IPS-20b (cell line): ENCODE data around the gene LANCL2.

Experiments used
- H3K27ac ChIP-seq: one replicate; pipeline ENCODE4 v1.5.1; 2013; ENCODE audit warnings: low read length
- H3K27me3 ChIP-seq: 2 replicates; pipeline ENCODE4 v1.6.1; 2013; ENCODE audit warnings: mild to moderate bottlenecking, low read length, inconsistent platforms; ENCODE audit not compliant: insufficient read depth
- H3K36me3 ChIP-seq: 2 replicates; pipeline ENCODE4 v1.6.1; 2013; ENCODE audit warnings: low read depth, mild to moderate bottlenecking, inconsistent platforms, low read length, moderate library complexity; ENCODE audit not compliant: insufficient read depth
- H3K4me1 ChIP-seq: 2 replicates; pipeline ENCODE4 v1.6.1; 2013; ENCODE audit warnings: mild to moderate bottlenecking, control low read depth, inconsistent platforms, low read length, moderate library complexity; ENCODE audit not compliant: insufficient read depth
- H3K4me3 ChIP-seq: 2 replicates; pipeline ENCODE4 v1.5.1; 2013; ENCODE audit warnings: mild to moderate bottlenecking, low read length, inconsistent platforms
- H3K9ac ChIP-seq: 2 replicates; pipeline ENCODE4 v1.6.1; 2013; ENCODE audit warnings: low read depth, mild to moderate bottlenecking, inconsistent platforms, low read length, moderate library complexity
- H3K9me3 ChIP-seq: 2 replicates; pipeline ENCODE4 v1.6.1; 2013; ENCODE audit warnings: mild to moderate bottlenecking, low read depth, low read length, inconsistent platforms; ENCODE audit not compliant: insufficient read depth

Gene LANCL2

GRCh38 chr7:55475855-55476803 is 111.0 kb downstream of the LANCL2 start:
- Histone ChIP-seq H3K9me3 (no peaks in the 10 kb centered on the region), H3K27me3 (no peaks in the 10 kb centered on the region), H3K4me1 (peaks cover 3% of the 10 kb centered on the region; the same call in 1 of the 2 replicates), H3K4me3 (no peak overlapping the region), H3K36me3 (0 out of 2 replicates have a peak, but pooled peaks cover 8% of the 10 kb centered on the region), H3K9ac (no peak overlapping the region), H3K27ac (no peak overlapping the region)

- Histone ChIP-seq H3K27me3 (no peaks in the 10 kb centered on the region), H3K9ac (no peak overlapping the region), H3K4me1 (peaks cover 3% of the 10 kb centered on the region; the same call in 1 of the 2 replicates), H3K36me3 (0 out of 2 replicates have a peak, but pooled peaks cover 8% of the 10 kb centered on the region), H3K4me3 (no peak overlapping the region), H3K9me3 (no peaks in the 10 kb centered on the region), H3K27ac (no peak overlapping the region)
Observed at GRCh38 chr7:55476852-55477780, 112.0 kb downstream of the LANCL2 start.

DNA sequence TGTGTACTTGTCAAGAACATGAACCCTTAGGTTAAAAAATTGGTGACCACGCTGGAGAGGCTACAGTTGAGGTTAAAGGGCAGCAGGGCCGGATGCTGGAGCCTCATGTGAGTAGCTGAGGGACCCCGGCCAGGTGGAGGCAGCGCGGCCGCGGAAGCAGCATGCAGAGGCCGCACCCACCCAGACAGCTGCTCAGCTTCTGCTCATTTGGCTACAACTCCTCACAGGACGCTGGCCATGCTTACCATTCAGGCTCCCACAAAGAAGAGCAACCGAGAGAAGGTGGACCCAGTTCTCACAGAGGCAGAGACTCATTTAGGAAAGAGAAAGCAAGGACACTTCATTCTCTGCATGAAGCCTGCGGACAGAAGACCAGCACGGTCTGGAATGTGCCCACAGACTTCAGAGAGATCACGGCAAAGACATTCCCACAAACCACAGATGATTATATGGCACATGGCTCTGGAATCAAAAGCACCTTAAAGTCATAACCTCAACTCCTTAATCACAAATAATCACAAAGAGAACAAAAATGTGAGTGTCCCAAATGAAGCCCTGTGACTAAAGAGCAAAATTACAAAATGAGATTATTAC is 112.7 kb downstream of the LANCL2 start:
- no peak overlapping the region for H3K27ac ChIP-seq
- no peaks in the 10 kb centered on the region for H3K27me3 ChIP-seq
- H3K36me3 ChIP-seq = 0 out of 2 replicates have a peak, but pooled peaks cover 8% of the 10 kb centered on the region
- H3K4me1 ChIP-seq = peaks cover 3% of the 10 kb centered on the region; the same call in 1 of the 2 replicates
- no peak overlapping the region for H3K4me3 ChIP-seq
- no peaks in the 10 kb centered on the region for H3K9me3 ChIP-seq
- no peak overlapping the region for H3K9ac ChIP-seq

DNA sequence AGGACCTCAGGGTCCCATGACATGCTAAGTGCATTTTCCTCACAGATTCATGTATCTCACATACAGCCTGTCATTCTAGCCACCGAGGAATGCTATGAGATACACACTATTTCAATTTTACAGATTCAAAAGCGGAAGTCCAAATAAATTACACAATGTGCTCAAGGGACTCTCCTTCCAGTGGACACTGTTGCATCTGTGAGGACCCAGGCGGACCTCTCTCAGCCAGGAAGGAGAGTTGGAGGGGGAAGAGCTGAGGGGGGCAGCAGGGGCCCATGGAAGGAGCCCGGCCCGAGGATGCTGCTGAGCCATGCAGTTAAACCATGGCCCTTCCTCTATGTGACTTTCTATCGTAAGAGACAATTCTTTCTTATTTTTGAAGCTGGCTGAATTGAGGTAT is 113.6 kb downstream of the LANCL2 start:
- no peak overlapping the region for H3K27ac ChIP-seq
- H3K4me1 ChIP-seq = peaks cover 3% of the 10 kb centered on the region; the same call in 1 of the 2 replicates
- no peak overlapping the region for H3K4me3 ChIP-seq
- H3K9me3 ChIP-seq = no peaks in the 10 kb centered on the region
- 0 out of 2 replicates have a peak, but pooled peaks cover 8% of the 10 kb centered on the region for H3K36me3 ChIP-seq
- no peak overlapping the region for H3K9ac ChIP-seq
- H3K27me3 ChIP-seq = no peaks in the 10 kb centered on the region

GRCh38 chr7:55481155-55481554 is 116.0 kb downstream of the LANCL2 start:
- peaks cover 16% of the 10 kb centered on the region; the same call in 1 of the 2 replicates for H3K36me3 ChIP-seq
- H3K4me3 ChIP-seq = no peak overlapping the region
- H3K27ac ChIP-seq = no peak overlapping the region
- peaks cover 3% of the 10 kb centered on the region; the same call in 1 of the 2 replicates for H3K4me1 ChIP-seq
- H3K9me3 ChIP-seq = no peaks in the 10 kb centered on the region
- no peak overlapping the region for H3K9ac ChIP-seq
- H3K27me3 ChIP-seq = no peaks in the 10 kb centered on the region

- Histone ChIP-seq H3K36me3 (peaks cover 10% of the 10 kb centered on the region; the same call in 1 of the 2 replicates), H3K4me3 (no peak overlapping the region), H3K27ac (no peak overlapping the region), H3K27me3 (no peaks in the 10 kb centered on the region), H3K4me1 (peaks cover under 1% of the 10 kb centered on the region; the same call in 1 of the 2 replicates), H3K9ac (no peak overlapping the region), H3K9me3 (no peaks in the 10 kb centered on the region)
Observed at GRCh38 chr7:55483046-55483445, 117.9 kb downstream of the LANCL2 start.
